ENCODE results near the gene LYST.

The LYST gene

GRCh38 chr1:235749755-235750300, 116.9 kb downstream of the LYST start:
- no peak for DNase-seq

GRCh38 chr1:235748747-235749146, 118.0 kb downstream of the LYST start:
- no peak for DNase-seq

GRCh38 chr1:235746245-235746644, 120.5 kb downstream of the LYST start:
- DNase-seq: no peak

- DNase-seq: no peak
Measured at GRCh38 chr1:235745503-235746136, 121.1 kb downstream of the LYST start.

GRCh38 chr1:235742914-235743599, 123.6 kb downstream of the LYST start:
- no peak for DNase-seq

GRCh38 chr1:235741294-235741693, 125.4 kb downstream of the LYST start:
- DNase-seq: no peak

GRCh38 chr1:235739631-235740030, 127.1 kb downstream of the LYST start:
- no peak for DNase-seq

GRCh38 chr1:235739124-235739523, 127.6 kb downstream of the LYST start:
- no peak for DNase-seq

- DNase-seq: no peak
Measured at GRCh38 chr1:235737751-235738150, 129.0 kb downstream of the LYST start.

GRCh38 chr1:235736263-235736662, 130.4 kb downstream of the LYST start:
- DNase-seq: no peak

GRCh38 chr1:235735621-235736020, 131.1 kb downstream of the LYST start:
- no peak for DNase-seq

GRCh38 chr1:235734335-235734734, 132.4 kb downstream of the LYST start:
- DNase-seq: peak; percentile 6

GRCh38 chr1:235730007-235730406, 136.7 kb downstream of the LYST start:
- no peak for DNase-seq

- no peak for DNase-seq
Measured at GRCh38 chr1:235726557-235726956, 140.1 kb downstream of the LYST start.

GRCh38 chr1:235725434-235725833, 141.3 kb downstream of the LYST start:
- no peak for DNase-seq

GRCh38 chr1:235724730-235725129, 142.0 kb downstream of the LYST start:
- no peak for DNase-seq

- DNase-seq: no peak
Measured at GRCh38 chr1:235722858-235723257, 143.8 kb downstream of the LYST start.

- no peak for DNase-seq
Measured at GRCh38 chr1:235721982-235722381, 144.7 kb downstream of the LYST start.

- no peak for DNase-seq
Measured at GRCh38 chr1:235720544-235720943, 146.2 kb downstream of the LYST start.

- DNase-seq: no peak
Measured at GRCh38 chr1:235714205-235714897, 152.4 kb downstream of the LYST start.

GRCh38 chr1:235712812-235713211, 153.9 kb downstream of the LYST start:
- DNase-seq: no peak

- DNase-seq: no peak
Measured at GRCh38 chr1:235710687-235711086, 156.0 kb downstream of the LYST start.

GRCh38 chr1:235709018-235709417, 157.7 kb downstream of the LYST start:
- DNase-seq: no peak

- DNase-seq: no peak
Measured at GRCh38 chr1:235708390-235708962, 158.2 kb downstream of the LYST start.

Data from CD4-positive, alpha-beta T cell treated with Interleukin-10 for 1 hour (primary cell).